Stomach (tissue), 9 donors: ENCODE data around the gene IGDCC3. TPM values are rescaled to one million over a fixed set of nuclear protein-coding genes. Genes with fewer than 3 reads are reported as not detected.

Experiments used
- DNase-seq, 2 donors: peaks; one replicate each; pipeline versions ENCODE4 v3.0.0 to v3.0.0-alpha.2; 2013 to 2019
- H3K27ac ChIP-seq, 5 donors: fragments of 200-600 bp in 4 of 5; sonication (generic) in 4 of 5; one replicate each; pipeline ENCODE4 v1.5.1; 2013 to 2019; ENCODE audit warnings: mild to moderate bottlenecking in 1 of 5, moderate library complexity in 1 of 5
- H3K27me3 ChIP-seq, 3 donors: fragments of 200-600 bp; sonication (generic); one replicate each; pipeline ENCODE4 v1.5.1; 2017 to 2019; ENCODE audit warnings: mixed run types in 1 of 3
- H3K36me3 ChIP-seq, 4 donors: fragments of 200-600 bp; sonication (generic); 1 replicate in 3 of 4; 2 replicates in 1 of 4; pipeline ENCODE4 v1.5.1; 2016 to 2019
- H3K4me1 ChIP-seq, 4 donors: fragments of 200-600 bp; sonication (generic); one replicate each; pipeline ENCODE4 v1.5.1; 2016 to 2019
- H3K4me3 ChIP-seq, 4 donors: fragments of 200-600 bp; sonication (generic) in 3 of 4; one replicate each; pipeline ENCODE4 v1.5.1; 2016 to 2019; ENCODE audit warnings: mild to moderate bottlenecking in 1 of 4
- H3K9me3 ChIP-seq, 4 donors: fragments of 200-600 bp; sonication (generic); one replicate each; pipeline ENCODE4 v1.5.1; 2016 to 2019
- EP300 ChIP-seq: sonication (generic); formaldehyde crosslinking; IDR thresholded peaks from one replicate; pipeline ENCODE4 v1.6.1; 2017; ENCODE audit warnings: antibody characterized with exemption
- POLR2A ChIP-seq, 4 donors: fragments of 450-650 bp; IDR thresholded peaks; one replicate each; pipeline ENCODE4 v1.6.1; 2016; ENCODE audit warnings: antibody characterized with exemption in 4 of 4, control low read depth in 2 of 4, mild to moderate bottlenecking in 1 of 4, moderate library complexity in 1 of 4
- POLR2AphosphoS5 ChIP-seq, 3 donors: sonication (generic); formaldehyde crosslinking; IDR thresholded peaks; one replicate each; pipeline ENCODE4 v1.6.1; 2016; ENCODE audit warnings: antibody characterized with exemption in 3 of 3
- WGBS, 5 donors: extraction: QIAGEN DNeasy Blood & Tissue Kit in 3 of 5; methylation state at CpG; one replicate each; pipeline versions ENCODE4 v1.1.5 to v1.1.7; 2013 to 2018; 5-methylcytosine and 5-hydroxymethylcytosine counted together
- intact Hi-C: fragments of 100-400 bp; cut with DNase I; formaldehyde crosslinking; loops from one replicate; pipeline ENCODE4 v1.15.1; 2023; ENCODE audit warnings: low total_unique reads
- polyA plus RNA-seq, 3 donors: library from polyadenylated mRNA; stranded (reverse); fragments of 200-250 nt; gene quantifications; one replicate each; pipeline ENCODE4 v1.2.3, GENCODE V29; 2013
- total RNA-seq, 5 donors: library from RNA; depleted of rRNA; stranded (reverse); fragments of >200 nt; gene quantifications; one replicate each; pipeline versions ENCODE4 v1.1.0 to v1.2.3, GENCODE V29; 2014 to 2016
- TF ChIP-seq, protein P1 (sequence below), 7 experiments: fragments of 450-650 bp in 4 of 7; fragments of 200-600 bp in 3 of 7; sonication (generic) in 3 of 7; IDR thresholded peaks; one replicate each; pipeline ENCODE4 v1.5.1; 2016 to 2019; ENCODE audit warnings: antibody characterized with exemption in 7 of 7, control low read depth in 2 of 7, mild to moderate bottlenecking in 1 of 7
- donor health status: healthy with polysubstance abuse.
- donor health status: Bipolar disorder and iron deficiency.
- donor health status: healthy.

Gene IGDCC3
- total and polyA plus RNA-seq, 8 donors: 0.08 to 5.8 (median 0.89) TPM; not detected in 4

DNA sequence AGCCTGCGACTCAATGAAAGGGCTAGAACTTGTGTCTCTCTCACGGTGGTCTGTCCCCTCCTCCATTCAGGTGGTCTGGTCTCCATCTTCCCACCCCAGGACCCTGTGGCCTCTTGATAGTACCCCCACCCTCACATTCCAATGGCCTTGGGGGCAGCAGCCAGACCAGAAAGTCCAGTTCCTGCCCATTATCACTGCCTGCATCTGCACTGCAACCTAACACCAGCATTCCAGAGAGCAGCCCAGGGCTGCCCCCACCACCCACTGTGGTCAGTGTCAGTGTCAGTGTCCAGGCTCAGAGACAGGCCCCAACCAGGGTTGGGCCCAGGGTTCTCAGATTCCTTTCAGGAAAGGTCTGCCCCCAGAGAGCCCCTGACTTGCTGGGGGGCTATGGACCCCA lies 12.6 kb downstream of the IGDCC3 start:
- H3K36me3 ChIP-seq: no peaks in the 10 kb centered on the region
- peak in 1 of 2 donors; percentile 32 for DNase-seq
- H3K27ac ChIP-seq: no peak overlapping the region
- no peak overlapping the region for H3K4me3 ChIP-seq
- H3K9me3 ChIP-seq: no peaks in the 10 kb centered on the region
- H3K27me3 ChIP-seq: peaks cover 0 to 26% (median 0%) of the 10 kb centered on the region in 3 donors
- intact Hi-C loops: no loop called here
- peaks cover 0 to 5% (median 0%) of the 10 kb centered on the region in 4 donors for H3K4me1 ChIP-seq
- 49 to 74% (median 51%) methylated on average over 2 of the region's 2 CpGs for WGBS, 5 donors
- TF ChIP-seq EP300: no peak
- TF ChIP-seq, protein P1, sequence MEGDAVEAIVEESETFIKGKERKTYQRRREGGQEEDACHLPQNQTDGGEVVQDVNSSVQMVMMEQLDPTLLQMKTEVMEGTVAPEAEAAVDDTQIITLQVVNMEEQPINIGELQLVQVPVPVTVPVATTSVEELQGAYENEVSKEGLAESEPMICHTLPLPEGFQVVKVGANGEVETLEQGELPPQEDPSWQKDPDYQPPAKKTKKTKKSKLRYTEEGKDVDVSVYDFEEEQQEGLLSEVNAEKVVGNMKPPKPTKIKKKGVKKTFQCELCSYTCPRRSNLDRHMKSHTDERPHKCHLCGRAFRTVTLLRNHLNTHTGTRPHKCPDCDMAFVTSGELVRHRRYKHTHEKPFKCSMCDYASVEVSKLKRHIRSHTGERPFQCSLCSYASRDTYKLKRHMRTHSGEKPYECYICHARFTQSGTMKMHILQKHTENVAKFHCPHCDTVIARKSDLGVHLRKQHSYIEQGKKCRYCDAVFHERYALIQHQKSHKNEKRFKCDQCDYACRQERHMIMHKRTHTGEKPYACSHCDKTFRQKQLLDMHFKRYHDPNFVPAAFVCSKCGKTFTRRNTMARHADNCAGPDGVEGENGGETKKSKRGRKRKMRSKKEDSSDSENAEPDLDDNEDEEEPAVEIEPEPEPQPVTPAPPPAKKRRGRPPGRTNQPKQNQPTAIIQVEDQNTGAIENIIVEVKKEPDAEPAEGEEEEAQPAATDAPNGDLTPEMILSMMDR (IDR thresholded peaks at IDR 0.05): no peak

DNA sequence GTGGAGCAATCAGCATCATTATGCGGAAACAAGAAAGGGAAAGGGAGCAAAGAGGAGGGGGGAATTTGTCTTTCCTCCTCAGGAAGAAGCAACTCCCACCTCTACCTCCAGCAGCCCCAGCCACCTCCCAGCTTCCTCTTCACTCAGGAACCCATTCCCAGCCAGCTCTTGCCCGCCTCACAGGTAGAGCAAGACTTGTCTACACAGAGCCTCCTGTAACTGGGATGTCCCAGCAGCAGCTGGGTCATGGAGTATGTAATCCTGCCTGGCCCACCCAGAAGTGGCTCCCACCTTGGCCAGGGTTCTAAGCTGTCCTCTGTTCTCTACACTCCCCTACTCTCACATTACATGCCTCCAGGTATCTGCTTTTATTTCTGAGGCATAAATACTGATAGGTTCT lies 14.0 kb downstream of the IGDCC3 start:
- TF ChIP-seq POLR2A (IDR thresholded peaks at IDR 0.05) (no peak), EP300 (no peak), POLR2AphosphoS5 (IDR thresholded peaks at IDR 0.05) (no peak)
- TF ChIP-seq, protein P1 (IDR thresholded peaks at IDR 0.05): no peak
- H3K9me3 ChIP-seq: no peaks in the 10 kb centered on the region
- no peaks in the 10 kb centered on the region for H3K36me3 ChIP-seq
- no peak for DNase-seq
- peaks cover 0 to 26% (median 0%) of the 10 kb centered on the region in 3 donors for H3K27me3 ChIP-seq
- no peak overlapping the region for H3K27ac ChIP-seq
- 78 to 94% (median 89%) methylated on average over 2 of the region's 2 CpGs for WGBS, 5 donors
- H3K4me1 ChIP-seq: peaks cover 0 to 5% (median 0%) of the 10 kb centered on the region in 4 donors
- no peak overlapping the region for H3K4me3 ChIP-seq
- intact Hi-C loops: no loop called here

DNA sequence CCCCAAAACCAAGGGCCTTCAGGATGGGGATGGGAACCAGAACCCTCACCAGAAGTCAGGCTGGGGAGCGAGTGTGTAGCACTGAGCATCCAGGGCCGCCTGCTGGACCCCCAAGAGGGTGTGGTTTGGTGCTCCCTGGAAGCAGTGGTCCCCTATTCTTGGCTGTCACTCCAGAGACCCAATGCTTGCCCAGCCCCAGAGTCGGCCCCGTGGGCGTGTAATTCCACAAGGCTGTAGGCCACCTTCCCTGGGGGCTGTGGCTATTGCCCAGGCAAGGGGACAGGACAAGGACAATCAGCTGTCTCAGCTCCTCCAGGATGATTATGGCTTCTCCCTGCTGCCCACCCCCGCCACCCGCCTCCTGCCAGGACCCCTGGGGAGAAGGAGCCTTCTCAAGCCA lies 14.5 kb downstream of the IGDCC3 start:
- no peak for TF ChIP-seq POLR2A (IDR thresholded peaks at IDR 0.05)
- no peak for TF ChIP-seq EP300
- TF ChIP-seq POLR2AphosphoS5 (IDR thresholded peaks at IDR 0.05): no peak
- TF ChIP-seq, protein P1 (IDR thresholded peaks at IDR 0.05): no peak
- Histone ChIP-seq H3K27me3 (peaks cover 0 to 27% (median 0%) of the 10 kb centered on the region in 3 donors), H3K9me3 (no peaks in the 10 kb centered on the region), H3K36me3 (no peaks in the 10 kb centered on the region), H3K4me3 (no peak overlapping the region), H3K4me1 (peaks cover 0 to 2% (median 0%) of the 10 kb centered on the region in 4 donors), H3K27ac (no peak overlapping the region)
- WGBS, 5 donors: 82 to 90% (median 85%) methylated on average over 5 to 7 of the region's 7 CpGs
- DNase-seq: no peak
- intact Hi-C loops: no loop called here

DNA sequence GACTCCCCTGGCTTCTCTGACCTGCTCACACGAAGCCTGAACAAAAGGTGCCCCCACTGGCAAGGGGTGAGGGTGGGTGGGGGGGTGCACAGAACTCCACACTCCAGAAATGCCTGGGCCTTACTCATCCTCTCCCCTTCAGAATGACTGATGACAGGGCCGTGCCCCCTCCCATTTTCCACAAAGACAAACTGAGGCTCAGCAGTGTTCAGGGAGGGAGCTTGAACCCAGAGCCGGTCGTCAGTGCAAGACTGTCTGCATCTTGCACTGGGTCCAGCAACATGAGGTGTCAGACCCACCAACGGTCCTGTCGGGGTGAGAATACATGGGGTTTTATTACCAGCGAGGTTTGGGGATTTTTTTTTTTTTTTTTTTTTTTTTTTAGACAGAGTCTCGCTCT lies 15.3 kb downstream of the IGDCC3 start:
- Histone ChIP-seq H3K36me3 (no peaks in the 10 kb centered on the region), H3K9me3 (no peaks in the 10 kb centered on the region), H3K4me3 (no peak overlapping the region), H3K27ac (no peak overlapping the region), H3K27me3 (peaks cover 0 to 35% (median 0%) of the 10 kb centered on the region in 3 donors), H3K4me1 (no peaks in the 10 kb centered on the region)
- TF ChIP-seq, protein P1 (IDR thresholded peaks at IDR 0.05): no peak
- TF ChIP-seq EP300: no peak
- no peak for TF ChIP-seq POLR2AphosphoS5 (IDR thresholded peaks at IDR 0.05)
- TF ChIP-seq POLR2A (IDR thresholded peaks at IDR 0.05): no peak
- intact Hi-C loops: no loop called here
- no peak for DNase-seq
- 83 to 91% (median 88%) methylated on average over 7 to 8 of the region's 8 CpGs for WGBS, 5 donors
